WTC11 (cell line): Measurements from ENCODE around the gene SCAI. TPM values are rescaled to one million over a fixed set of nuclear protein-coding genes. Genes with fewer than 3 reads are reported as not detected.

ENCODE experiments used
- ATAC-seq: fragments of 200-7000 bp; cut with Tn5 transposase; 2 replicates; pipeline ENCODE4 v1.10.0; 2021; ENCODE audit warnings: mild to moderate bottlenecking, moderate library complexity
- CTCF ChIA-PET: fragments of 300-600 bp; sonication (Branson Sonifier 250); formaldehyde crosslinking; loops from one replicate; lab custom pipeline; 2021; ENCODE audit warnings: antibody characterized with exemption; lab: Charles Lee
- POLR2A ChIA-PET: fragments of 350-600 bp; sonication (Branson Sonifier 250); formaldehyde crosslinking; loops from one replicate; lab custom pipeline; 2021; ENCODE audit warnings: antibody characterized with exemption; lab: Charles Lee
- DNase-seq: peaks from one replicate; pipeline ENCODE4 v3.0.0; 2021; ENCODE audit warnings: low spot score
- H3K27ac Mint-ChIP-seq: 2 replicates; pipeline ENCODE4 v1.8.0; 2021; ENCODE audit warnings: mixed read lengths
- H3K27me3 Mint-ChIP-seq: 2 replicates; pipeline ENCODE4 v1.8.0; 2021; ENCODE audit warnings: low read depth, mild to moderate bottlenecking, moderate library complexity, mixed read lengths
- H3K36me3 Mint-ChIP-seq: 2 replicates; pipeline ENCODE4 v1.8.0; 2021; ENCODE audit warnings: mixed read lengths
- H3K4me1 Mint-ChIP-seq: 2 replicates; pipeline ENCODE4 v1.8.0; 2022; ENCODE audit warnings: mixed read lengths
- H3K4me3 Mint-ChIP-seq: 2 replicates; pipeline ENCODE4 v1.8.0; 2021; ENCODE audit warnings: mild to moderate bottlenecking, moderate library complexity, mixed read lengths
- H3K9me3 Mint-ChIP-seq: 2 replicates; pipeline ENCODE4 v1.8.0; 2021; ENCODE audit warnings: mixed read lengths
- ATF3 ChIP-seq: sonication (generic); formaldehyde crosslinking; conservative IDR thresholded peaks from 2 replicates; pipeline ENCODE4 v1.8.1; 2022; ENCODE audit warnings: mild to moderate bottlenecking, missing genetic modification reagents
- CREB1 ChIP-seq: sonication (generic); formaldehyde crosslinking; IDR thresholded peaks from 2 replicates; pipeline ENCODE4 v1.8.0; 2023; ENCODE audit warnings: mild to moderate bottlenecking, missing genetic modification reagents
- CREM ChIP-seq: sonication (generic); formaldehyde crosslinking; IDR thresholded peaks from 2 replicates; pipeline ENCODE4 v1.8.1; 2022; ENCODE audit warnings: mild to moderate bottlenecking, missing genetic modification reagents, moderate library complexity
- EMX1 ChIP-seq: fragments of 250-450 bp; sonication (Bioruptor Pico); IDR thresholded peaks from 2 replicates; pipeline ENCODE4 v1.8.0; 2021; ENCODE audit warnings: mild to moderate bottlenecking
- FOXK1 ChIP-seq: sonication (generic); formaldehyde crosslinking; IDR thresholded peaks from 2 replicates; pipeline ENCODE4 v1.8.0; 2022; ENCODE audit warnings: mild to moderate bottlenecking, moderate library complexity, missing genetic modification reagents
- FOXP4 ChIP-seq: sonication (generic); formaldehyde crosslinking; IDR thresholded peaks from 2 replicates; pipeline ENCODE4 v1.8.0; 2022; ENCODE audit warnings: mild to moderate bottlenecking, missing genetic modification reagents
- GRHL2 ChIP-seq: fragments of 250-450 bp; sonication (Bioruptor Pico); IDR thresholded peaks from 2 replicates; pipeline ENCODE4 v1.8.0; 2022; ENCODE audit warnings: mild to moderate bottlenecking, moderate library complexity; ENCODE audit not compliant: insufficient replicate concordance, severe bottlenecking
- GTF2I ChIP-seq: fragments of 250-450 bp; sonication (Bioruptor Pico); conservative IDR thresholded peaks from 2 replicates; pipeline ENCODE4 v1.4.0; 2021; ENCODE audit warnings: mild to moderate bottlenecking
- JUN ChIP-seq: sonication (generic); formaldehyde crosslinking; IDR thresholded peaks from 2 replicates; pipeline ENCODE4 v1.8.0; 2023; ENCODE audit warnings: mild to moderate bottlenecking, missing genetic modification reagents
- KAT7 ChIP-seq: sonication (generic); formaldehyde crosslinking; IDR thresholded peaks from 2 replicates; pipeline ENCODE4 v1.8.1; 2023; ENCODE audit warnings: missing genetic modification reagents, mild to moderate bottlenecking, borderline replicate concordance
- MAX ChIP-seq: sonication (generic); formaldehyde crosslinking; IDR thresholded peaks from 2 replicates; pipeline ENCODE4 v1.8.0; 2022; ENCODE audit warnings: mild to moderate bottlenecking, missing genetic modification reagents
- MYBL2 ChIP-seq: sonication (generic); formaldehyde crosslinking; IDR thresholded peaks from 2 replicates; pipeline ENCODE4 v1.8.1; 2023; ENCODE audit warnings: mild to moderate bottlenecking, moderate library complexity, missing genetic modification reagents
- PRRX2 ChIP-seq: fragments of 250-450 bp; sonication (Bioruptor Pico); IDR thresholded peaks from 2 replicates; pipeline ENCODE4 v1.8.0; 2021; ENCODE audit warnings: mild to moderate bottlenecking
- STAT6 ChIP-seq: sonication (generic); formaldehyde crosslinking; conservative IDR thresholded peaks from 2 replicates; pipeline ENCODE4 v1.8.1; 2023; ENCODE audit warnings: mild to moderate bottlenecking, low read depth, missing genetic modification reagents, moderate library complexity
- TEAD4 ChIP-seq: sonication (generic); formaldehyde crosslinking; IDR thresholded peaks from 2 replicates; pipeline ENCODE4 v1.8.0; 2022; ENCODE audit warnings: mild to moderate bottlenecking, missing genetic modification reagents
- ZNF121 ChIP-seq: sonication (generic); formaldehyde crosslinking; IDR thresholded peaks from 2 replicates; pipeline ENCODE4 v1.8.0; 2023; ENCODE audit warnings: missing genetic modification reagents
- ZNF317 ChIP-seq: sonication (generic); formaldehyde crosslinking; IDR thresholded peaks from 2 replicates; pipeline ENCODE4 v1.8.1; 2023; ENCODE audit warnings: low read depth, mild to moderate bottlenecking, moderate library complexity, missing genetic modification reagents, borderline replicate concordance
- ZNF396 ChIP-seq: fragments of 250-450 bp; sonication (Bioruptor Pico); IDR thresholded peaks from 2 replicates; pipeline ENCODE4 v1.8.0; 2021; ENCODE audit warnings: mild to moderate bottlenecking, moderate library complexity, borderline replicate concordance
- total RNA-seq: library from RNA; stranded (reverse); gene quantifications from 3 replicates; pipeline ENCODE4 v1.2.3, GENCODE V29; 2021
- TF ChIP-seq, protein P1 (sequence below): sonication (generic); formaldehyde crosslinking; IDR thresholded peaks from 2 replicates; pipeline ENCODE4 v1.8.1; 2023; ENCODE audit warnings: mild to moderate bottlenecking, missing genetic modification reagents, borderline replicate concordance

The SCAI gene
- total RNA-seq, 1 experiment from 2014 or later: 20.4 TPM

GRCh38 chr9:125147401-125147951 lies 4.1 kb upstream of the SCAI start (continued):
- TF ChIP-seq, protein P1, sequence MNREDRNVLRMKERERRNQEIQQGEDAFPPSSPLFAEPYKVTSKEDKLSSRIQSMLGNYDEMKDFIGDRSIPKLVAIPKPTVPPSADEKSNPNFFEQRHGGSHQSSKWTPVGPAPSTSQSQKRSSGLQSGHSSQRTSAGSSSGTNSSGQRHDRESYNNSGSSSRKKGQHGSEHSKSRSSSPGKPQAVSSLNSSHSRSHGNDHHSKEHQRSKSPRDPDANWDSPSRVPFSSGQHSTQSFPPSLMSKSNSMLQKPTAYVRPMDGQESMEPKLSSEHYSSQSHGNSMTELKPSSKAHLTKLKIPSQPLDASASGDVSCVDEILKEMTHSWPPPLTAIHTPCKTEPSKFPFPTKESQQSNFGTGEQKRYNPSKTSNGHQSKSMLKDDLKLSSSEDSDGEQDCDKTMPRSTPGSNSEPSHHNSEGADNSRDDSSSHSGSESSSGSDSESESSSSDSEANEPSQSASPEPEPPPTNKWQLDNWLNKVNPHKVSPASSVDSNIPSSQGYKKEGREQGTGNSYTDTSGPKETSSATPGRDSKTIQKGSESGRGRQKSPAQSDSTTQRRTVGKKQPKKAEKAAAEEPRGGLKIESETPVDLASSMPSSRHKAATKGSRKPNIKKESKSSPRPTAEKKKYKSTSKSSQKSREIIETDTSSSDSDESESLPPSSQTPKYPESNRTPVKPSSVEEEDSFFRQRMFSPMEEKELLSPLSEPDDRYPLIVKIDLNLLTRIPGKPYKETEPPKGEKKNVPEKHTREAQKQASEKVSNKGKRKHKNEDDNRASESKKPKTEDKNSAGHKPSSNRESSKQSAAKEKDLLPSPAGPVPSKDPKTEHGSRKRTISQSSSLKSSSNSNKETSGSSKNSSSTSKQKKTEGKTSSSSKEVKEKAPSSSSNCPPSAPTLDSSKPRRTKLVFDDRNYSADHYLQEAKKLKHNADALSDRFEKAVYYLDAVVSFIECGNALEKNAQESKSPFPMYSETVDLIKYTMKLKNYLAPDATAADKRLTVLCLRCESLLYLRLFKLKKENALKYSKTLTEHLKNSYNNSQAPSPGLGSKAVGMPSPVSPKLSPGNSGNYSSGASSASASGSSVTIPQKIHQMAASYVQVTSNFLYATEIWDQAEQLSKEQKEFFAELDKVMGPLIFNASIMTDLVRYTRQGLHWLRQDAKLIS: no peak
- no peak for TF ChIP-seq ZNF317 (CRISPR knock-in tag)
- no peak for TF ChIP-seq JUN (CRISPR knock-in tag)
- no peak for TF ChIP-seq GRHL2 (CRISPR knock-in tag)
- no peak for TF ChIP-seq FOXP4
- no peak for TF ChIP-seq STAT6 (CRISPR knock-in tag)
- no peak for TF ChIP-seq ZNF396

- Mint-ChIP-seq H3K27ac (0 out of 2 replicates have a peak overlapping the region, but pooled peaks have one; percentile 16), H3K36me3 (peaks cover 16% of the 10 kb centered on the region), H3K9me3 (no peaks in the 10 kb centered on the region), H3K27me3 (no peaks in the 10 kb centered on the region), H3K4me3 (no peak overlapping the region)
- POLR2A ChIA-PET: no interaction called here
- ATAC-seq: no peak
- TF ChIP-seq GTF2I (no peak), ATF3 (CRISPR knock-in tag) (no peak), CREM (CRISPR knock-in tag) (no peak), PRRX2 (CRISPR knock-in tag) (no peak), ZNF396 (no peak), MAX (CRISPR knock-in tag) (no peak), MYBL2 (no peak), TEAD4 (CRISPR knock-in tag) (no peak), KAT7 (CRISPR knock-in tag) (no peak), FOXK1 (CRISPR knock-in tag) (no peak), ZNF121 (CRISPR knock-in tag) (no peak), CREB1 (no peak), EMX1 (CRISPR knock-in tag) (no peak)
- TF ChIP-seq, all 79 proteins: peak for 0
- no peak for DNase-seq
- H3K4me1 Mint-ChIP-seq: peaks cover 14% of the 10 kb centered on the region
- CTCF ChIA-PET: interaction anchor here (0.6 kb wide), 1 partner anchor 372 kb away, joined by 4 read pairs; no protein-coding TSS in a partner anchor
Observed at GRCh38 chr9:125146247-125146646, 2.9 kb upstream of the SCAI start.
